Erythroblast (primary cell): ENCODE measurements around the gene NF1.

Experiments
- GATA1 ChIP-seq: IDR thresholded peaks from 2 replicates; pipeline ENCODE4 v1.6.1; 2011; ENCODE audit warnings: low read depth, mild to moderate bottlenecking, control low read depth, low read length, moderate library complexity
- POLR2A ChIP-seq: IDR thresholded peaks from 2 replicates; pipeline ENCODE4 v1.6.1; 2011; ENCODE audit warnings: mild to moderate bottlenecking, low read length

- no peak for TF ChIP-seq POLR2A
- TF ChIP-seq GATA1: no peak
Observed at GRCh38 chr17:31073411-31073810, 21.4 kb upstream of the NF1 start.
